HTERT RPE-1 (cell line): Measurements from ENCODE around the gene SOCS3.
"Not testable (repeated sequence)": the region's sequence is repeated elsewhere in the genome, so short reads cannot be mapped to it uniquely, and the experiment has no call there.

ENCODE experiments used
- in situ Hi-C: fragments of 300-500 bp; cut with MboI; formaldehyde crosslinking; loops from 4 replicates; pipeline ENCODE4 v1.14.3; 2020; ENCODE audit warnings: low sequenced_read_pairs

SOCS3 gene

GRCh38 chr17:78335209-78335608 is 24.7 kb downstream of the SOCS3 start:
- in situ Hi-C loops = no loop called here

- in situ Hi-C loops = no loop called here
Measured at GRCh38 chr17:78332991-78333390, 26.9 kb downstream of the SOCS3 start.

- in situ Hi-C loops = not testable (repeated sequence)
Measured at GRCh38 chr17:78331355-78331754, 28.5 kb downstream of the SOCS3 start.

- in situ Hi-C loops = no loop called here
Measured at GRCh38 chr17:78330570-78331224, 29.2 kb downstream of the SOCS3 start.

GRCh38 chr17:78329263-78330059 is 30.4 kb downstream of the SOCS3 start:
- in situ Hi-C loops = no loop called here

GRCh38 chr17:78327880-78328279 is 32.0 kb downstream of the SOCS3 start:
- in situ Hi-C loops = no loop called here

GRCh38 chr17:78325076-78325687 is 34.7 kb downstream of the SOCS3 start:
- in situ Hi-C loops = no loop called here

- in situ Hi-C loops = no loop called here
Measured at GRCh38 chr17:78324391-78325075, 35.3 kb downstream of the SOCS3 start.

- in situ Hi-C loops = no loop called here
Measured at GRCh38 chr17:78323826-78324390, 36.0 kb downstream of the SOCS3 start.

GRCh38 chr17:78322858-78323455 is 36.9 kb downstream of the SOCS3 start:
- in situ Hi-C loops = no loop called here

- in situ Hi-C loops = no loop called here
Measured at GRCh38 chr17:78322327-78322857, 37.5 kb downstream of the SOCS3 start.

GRCh38 chr17:78318843-78319242 is 41.0 kb downstream of the SOCS3 start:
- in situ Hi-C loops = no loop called here

GRCh38 chr17:78318407-78318806 is 41.5 kb downstream of the SOCS3 start:
- in situ Hi-C loops = no loop called here

- in situ Hi-C loops = no loop called here
Measured at GRCh38 chr17:78317794-78318400, 42.0 kb downstream of the SOCS3 start.

GRCh38 chr17:78316867-78317789 is 42.7 kb downstream of the SOCS3 start:
- in situ Hi-C loops = no loop called here

GRCh38 chr17:78316115-78316866 is 43.6 kb downstream of the SOCS3 start:
- in situ Hi-C loops = no loop called here

- in situ Hi-C loops = no loop called here
Measured at GRCh38 chr17:78315355-78316114, 44.3 kb downstream of the SOCS3 start.
